ENCODE results near the gene MRPS23.

Gene MRPS23

DNA sequence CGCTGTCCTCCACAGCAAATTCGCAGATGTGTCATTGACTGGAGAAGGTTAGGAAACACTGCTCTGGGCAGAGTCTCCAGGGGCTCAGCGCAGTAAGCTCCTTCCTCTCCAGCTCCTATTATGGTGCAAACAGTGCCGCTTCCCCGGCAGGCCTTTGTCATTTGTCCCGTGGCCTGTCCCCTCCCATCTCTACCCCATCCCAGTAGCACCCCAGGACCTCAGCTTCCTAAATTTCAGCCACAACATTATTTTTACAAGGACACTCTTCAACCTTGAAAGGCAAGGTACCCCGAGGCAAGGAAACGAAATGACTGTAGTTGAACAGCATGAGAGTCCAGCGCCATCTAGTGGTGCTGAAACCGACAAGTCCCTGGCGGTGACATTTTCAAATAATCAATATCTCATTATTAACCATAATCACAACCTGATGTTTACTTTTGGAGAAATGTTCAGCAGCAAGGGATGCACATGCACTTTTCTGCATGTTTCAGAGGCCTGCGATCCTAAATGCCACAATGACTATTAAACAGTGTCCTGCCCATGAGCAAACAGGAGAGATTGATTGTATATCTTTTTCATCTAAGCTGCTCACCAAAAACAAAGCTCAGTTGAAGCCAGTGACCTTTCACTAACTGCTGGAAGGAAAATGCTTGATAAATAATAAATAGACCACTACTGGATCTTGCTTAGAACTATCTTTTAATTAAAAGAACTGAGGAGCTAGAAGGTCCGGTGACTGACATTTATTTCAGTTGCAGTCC, 16.5 kb downstream of the MRPS23 start:
- H3K4me2 ChIP-seq (ENCODE audit: low read depth, low read length, poor library complexity, severe bottlenecking), result no peak overlapping the region
- no peak for TF ChIP-seq EZH2phosphoT487 (conservative IDR thresholded peaks at IDR 0.05; ENCODE audit: low read length)
- TF ChIP-seq, protein P1, sequence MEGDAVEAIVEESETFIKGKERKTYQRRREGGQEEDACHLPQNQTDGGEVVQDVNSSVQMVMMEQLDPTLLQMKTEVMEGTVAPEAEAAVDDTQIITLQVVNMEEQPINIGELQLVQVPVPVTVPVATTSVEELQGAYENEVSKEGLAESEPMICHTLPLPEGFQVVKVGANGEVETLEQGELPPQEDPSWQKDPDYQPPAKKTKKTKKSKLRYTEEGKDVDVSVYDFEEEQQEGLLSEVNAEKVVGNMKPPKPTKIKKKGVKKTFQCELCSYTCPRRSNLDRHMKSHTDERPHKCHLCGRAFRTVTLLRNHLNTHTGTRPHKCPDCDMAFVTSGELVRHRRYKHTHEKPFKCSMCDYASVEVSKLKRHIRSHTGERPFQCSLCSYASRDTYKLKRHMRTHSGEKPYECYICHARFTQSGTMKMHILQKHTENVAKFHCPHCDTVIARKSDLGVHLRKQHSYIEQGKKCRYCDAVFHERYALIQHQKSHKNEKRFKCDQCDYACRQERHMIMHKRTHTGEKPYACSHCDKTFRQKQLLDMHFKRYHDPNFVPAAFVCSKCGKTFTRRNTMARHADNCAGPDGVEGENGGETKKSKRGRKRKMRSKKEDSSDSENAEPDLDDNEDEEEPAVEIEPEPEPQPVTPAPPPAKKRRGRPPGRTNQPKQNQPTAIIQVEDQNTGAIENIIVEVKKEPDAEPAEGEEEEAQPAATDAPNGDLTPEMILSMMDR (IDR thresholded peaks at IDR 0.05; ENCODE audit: insufficient read depth, low read length, poor library complexity, severe bottlenecking), result peak; percentile 96

GRCh38 chr17:57832314-57833178, 17.3 kb downstream of the MRPS23 start:
- Histone ChIP-seq H4K20me1 (ENCODE audit: low read depth, low read length) (no peaks in the 10 kb centered on the region), H3K4me2 (ENCODE audit: low read depth, low read length, poor library complexity, severe bottlenecking) (no peak overlapping the region), H3K9me2 (replicated peaks; ENCODE audit: insufficient read depth, low read length) (no peaks in the 10 kb centered on the region), H3F3A (ENCODE audit: insufficient read depth) (no peaks in the 10 kb centered on the region), H3K27ac (ENCODE audit: low read depth, low read length) (no peak overlapping the region), H3K4me3 (ENCODE audit: insufficient read depth, low read length, poor library complexity, severe bottlenecking) (no peak overlapping the region), H3K36me3 (ENCODE audit: low read length) (no peaks in the 10 kb centered on the region), H3K9ac (ENCODE audit: low read length) (no peak overlapping the region), H2AFZ (ENCODE audit: low read depth, low read length, severe bottlenecking) (no peak overlapping the region), H3K79me2 (ENCODE audit: insufficient read depth, low read length) (no peaks in the 10 kb centered on the region), H3K27me3 (ENCODE audit: low read length) (no peaks in the 10 kb centered on the region), H3K9me3 (ENCODE audit: insufficient read depth, low read length) (no peaks in the 10 kb centered on the region)
- TF ChIP-seq, protein P1 (IDR thresholded peaks at IDR 0.05; ENCODE audit: insufficient read depth, low read length, poor library complexity, severe bottlenecking), result no peak
- no peak for TF ChIP-seq EZH2phosphoT487 (conservative IDR thresholded peaks at IDR 0.05; ENCODE audit: low read length)

More for the DNA sequence above, 16.5 kb downstream of the MRPS23 start:
- H2AFZ ChIP-seq (ENCODE audit: low read depth, low read length, severe bottlenecking), result no peak overlapping the region
- no peak overlapping the region for H3K4me3 ChIP-seq (ENCODE audit: insufficient read depth, low read length, poor library complexity, severe bottlenecking)
- H3K9me3 ChIP-seq (ENCODE audit: insufficient read depth, low read length), result no peaks in the 10 kb centered on the region
- no peaks in the 10 kb centered on the region for H4K20me1 ChIP-seq (ENCODE audit: low read depth, low read length)
- H3K9ac ChIP-seq (ENCODE audit: low read length), result no peak overlapping the region
- H3K9me2 ChIP-seq (replicated peaks; ENCODE audit: insufficient read depth, low read length), result no peaks in the 10 kb centered on the region
- H3K36me3 ChIP-seq (ENCODE audit: low read length), result no peaks in the 10 kb centered on the region
- H3K79me2 ChIP-seq (ENCODE audit: insufficient read depth, low read length), result no peaks in the 10 kb centered on the region
- no peaks in the 10 kb centered on the region for H3K27me3 ChIP-seq (ENCODE audit: low read length)
- no peak overlapping the region for H3K27ac ChIP-seq (ENCODE audit: low read depth, low read length)
- H3F3A ChIP-seq (ENCODE audit: insufficient read depth), result no peaks in the 10 kb centered on the region

GRCh38 chr17:57830880-57831279, 19.0 kb downstream of the MRPS23 start:
- TF ChIP-seq, protein P1 (IDR thresholded peaks at IDR 0.05; ENCODE audit: insufficient read depth, low read length, poor library complexity, severe bottlenecking), result no peak
- TF ChIP-seq EZH2phosphoT487 (conservative IDR thresholded peaks at IDR 0.05; ENCODE audit: low read length), result no peak
- Histone ChIP-seq H3K9me3 (ENCODE audit: insufficient read depth, low read length) (no peaks in the 10 kb centered on the region), H3K27me3 (ENCODE audit: low read length) (no peaks in the 10 kb centered on the region), H3K9ac (ENCODE audit: low read length) (no peak overlapping the region), H4K20me1 (ENCODE audit: low read depth, low read length) (no peaks in the 10 kb centered on the region), H3F3A (ENCODE audit: insufficient read depth) (no peaks in the 10 kb centered on the region), H2AFZ (ENCODE audit: low read depth, low read length, severe bottlenecking) (no peak overlapping the region), H3K79me2 (ENCODE audit: insufficient read depth, low read length) (no peaks in the 10 kb centered on the region), H3K9me2 (replicated peaks; ENCODE audit: insufficient read depth, low read length) (no peaks in the 10 kb centered on the region), H3K4me2 (ENCODE audit: low read depth, low read length, poor library complexity, severe bottlenecking) (no peak overlapping the region), H3K36me3 (ENCODE audit: low read length) (no peaks in the 10 kb centered on the region), H3K27ac (ENCODE audit: low read depth, low read length) (no peak overlapping the region), H3K4me3 (ENCODE audit: insufficient read depth, low read length, poor library complexity, severe bottlenecking) (no peak overlapping the region)

Measured in SU-DHL-6 (cell line).